NT2/D1 (cell line): ENCODE data around the gene KRT82.

Experiments
- DNase-seq: peaks from one replicate; pipeline ENCODE4 v3.0.0-alpha.2; 2011; ENCODE audit warnings: low read depth, low spot score
- H3K27me3 ChIP-seq: 2 replicates; pipeline ENCODE4 v1.6.0; 2011; ENCODE audit warnings: mild to moderate bottlenecking; ENCODE audit not compliant: insufficient read length, insufficient read depth
- H3K36me3 ChIP-seq: 2 replicates; pipeline ENCODE4 v1.6.1; 2011; ENCODE audit warnings: mild to moderate bottlenecking, low read length, mixed read lengths; ENCODE audit not compliant: insufficient read depth, insufficient read length
- H3K4me1 ChIP-seq: 2 replicates; pipeline ENCODE4 v1.5.1; 2011; ENCODE audit not compliant: insufficient read depth, insufficient read length
- H3K4me3 ChIP-seq: 2 replicates; pipeline ENCODE4 v1.5.1; 2011; ENCODE audit warnings: low read depth; ENCODE audit not compliant: insufficient read length
- H3K9ac ChIP-seq: 2 replicates; pipeline ENCODE4 v1.6.0; 2011; ENCODE audit warnings: low read depth; ENCODE audit not compliant: insufficient read length
- H3K9me3 ChIP-seq: 2 replicates; pipeline ENCODE4 v1.5.1; 2011; ENCODE audit warnings: mild to moderate bottlenecking, low read length; ENCODE audit not compliant: insufficient read depth
- SUZ12 ChIP-seq: IDR thresholded peaks from 2 replicates; pipeline ENCODE4 v1.6.1; 2011; ENCODE audit not compliant: insufficient read length, insufficient read depth; ENCODE audit errors: extremely low read depth
- YY1 ChIP-seq: IDR thresholded peaks from 2 replicates; pipeline ENCODE4 v1.6.1; 2011; ENCODE audit not compliant: insufficient read length, insufficient read depth
- ZNF274 ChIP-seq: IDR thresholded peaks from 2 replicates; pipeline ENCODE4 v1.6.1; 2011; ENCODE audit warnings: mild to moderate bottlenecking, low read depth, low read length

Gene KRT82

GRCh38 chr12:52439420-52439819, 33.3 kb upstream of the KRT82 start:
- TF ChIP-seq ZNF274 (no peak), SUZ12 (no peak), YY1 (no peak)
- peaks cover 6% of the 10 kb centered on the region for H3K4me1 ChIP-seq
- H3K36me3 ChIP-seq, result no peaks in the 10 kb centered on the region
- DNase-seq, result no peak
- no peak overlapping the region for H3K4me3 ChIP-seq
- no peaks in the 10 kb centered on the region for H3K27me3 ChIP-seq
- no peaks in the 10 kb centered on the region for H3K9me3 ChIP-seq
- no peak overlapping the region for H3K9ac ChIP-seq

GRCh38 chr12:52438305-52439301, 32.5 kb upstream of the KRT82 start:
- H3K9me3 ChIP-seq, result no peaks in the 10 kb centered on the region
- no peaks in the 10 kb centered on the region for H3K36me3 ChIP-seq
- TF ChIP-seq YY1 (no peak), ZNF274 (no peak), SUZ12 (no peak)
- H3K27me3 ChIP-seq, result no peaks in the 10 kb centered on the region
- H3K4me1 ChIP-seq, result peaks cover 6% of the 10 kb centered on the region
- no peak overlapping the region for H3K4me3 ChIP-seq
- no peak for DNase-seq
- no peak overlapping the region for H3K9ac ChIP-seq

- no peak overlapping the region for H3K9ac ChIP-seq
- H3K27me3 ChIP-seq, result no peaks in the 10 kb centered on the region
Observed at GRCh38 chr12:52437508-52437907, 31.4 kb upstream of the KRT82 start.

GRCh38 chr12:52436828-52437474, 30.8 kb upstream of the KRT82 start:
- no peaks in the 10 kb centered on the region for H3K9me3 ChIP-seq
- H3K4me3 ChIP-seq, result no peak overlapping the region
- H3K36me3 ChIP-seq, result no peaks in the 10 kb centered on the region
- H3K9ac ChIP-seq, result no peak overlapping the region
- peaks cover 6% of the 10 kb centered on the region for H3K4me1 ChIP-seq
- no peaks in the 10 kb centered on the region for H3K27me3 ChIP-seq
- no peak for TF ChIP-seq YY1
- TF ChIP-seq ZNF274, result no peak
- TF ChIP-seq SUZ12, result no peak
- DNase-seq, result no peak

More at GRCh38 chr12:52437508-52437907, 31.4 kb upstream of the KRT82 start:
- Histone ChIP-seq H3K4me1 (peaks cover 6% of the 10 kb centered on the region), H3K36me3 (no peaks in the 10 kb centered on the region), H3K4me3 (no peak overlapping the region), H3K9me3 (no peaks in the 10 kb centered on the region)
- TF ChIP-seq YY1 (no peak), SUZ12 (no peak), ZNF274 (no peak)
- no peak for DNase-seq

GRCh38 chr12:52436000-52436827, 30.1 kb upstream of the KRT82 start:
- Histone ChIP-seq H3K4me1 (peaks cover 6% of the 10 kb centered on the region), H3K4me3 (no peak overlapping the region), H3K9me3 (no peaks in the 10 kb centered on the region), H3K36me3 (no peaks in the 10 kb centered on the region), H3K27me3 (no peaks in the 10 kb centered on the region), H3K9ac (no peak overlapping the region)
- TF ChIP-seq YY1 (no peak), SUZ12 (no peak), ZNF274 (no peak)
- no peak for DNase-seq

- Histone ChIP-seq H3K36me3 (no peaks in the 10 kb centered on the region), H3K9me3 (no peaks in the 10 kb centered on the region), H3K4me1 (peaks cover 6% of the 10 kb centered on the region), H3K27me3 (no peaks in the 10 kb centered on the region), H3K4me3 (no peak overlapping the region), H3K9ac (no peak overlapping the region)
- TF ChIP-seq ZNF274 (no peak), SUZ12 (no peak)
- DNase-seq, result no peak
Observed at GRCh38 chr12:52435659-52435999, 29.5 kb upstream of the KRT82 start.
